IMR-90 (cell line): ENCODE data around the gene DCUN1D4. TPM values are rescaled to one million over a fixed set of nuclear protein-coding genes. Genes with fewer than 3 reads are reported as not detected.

Experiments
- ATAC-seq: fragments of 200-7000 bp; cut with Tn5 transposase; 2 replicates; pipeline ENCODE4 v1.9.1; 2020; ENCODE audit warnings: low read depth, mild to moderate bottlenecking, moderate library complexity
- BruUV-seq: library from RNA; stranded (reverse); fragments of 400-500 nt; replicated peaks from 2 replicates; lab custom pipeline; 2021; lab: Mats Ljungman, UMichigan
- CTCF ChIA-PET: fragments of 300-600 bp; formaldehyde crosslinking; extraction: SDS; loops from one replicate; lab custom pipeline; 2021; ENCODE audit warnings: antibody characterized with exemption; lab: Yijun Ruan, JAX
- POLR2A ChIA-PET: fragments of 300-600 bp; sonication (Branson Sonifier 250); formaldehyde crosslinking; loops from one replicate; lab custom pipeline; 2022; ENCODE audit warnings: antibody characterized with exemption; ENCODE audit not compliant: unreplicated experiment; lab: Charles Lee
- DNase-seq: peaks from one replicate; pipeline ENCODE4 v3.0.0; 2013
- H2AFZ ChIP-seq: replicated peaks from 2 replicates; pipeline ENCODE3; 2013; ENCODE audit warnings: low read length, mild to moderate bottlenecking; ENCODE audit not compliant: poor library complexity
- H2AK5ac ChIP-seq: 2 replicates; pipeline ENCODE4 v1.6.1; 2013; ENCODE audit warnings: low read depth, low read length, inconsistent platforms
- H2AK9ac ChIP-seq: replicated peaks from 2 replicates; pipeline ENCODE3; 2013; ENCODE audit warnings: mild to moderate bottlenecking, low read depth, low read length, moderate library complexity; ENCODE audit not compliant: poor library complexity
- H2BK120ac ChIP-seq: 2 replicates; pipeline ENCODE4 v1.6.1; 2013; ENCODE audit warnings: low read depth, low read length, inconsistent platforms
- H2BK15ac ChIP-seq: 3 replicates; pipeline ENCODE4 v1.6.1; 2013; ENCODE audit warnings: low read depth, low read length, inconsistent platforms
- H2BK20ac ChIP-seq: 2 replicates; pipeline ENCODE4 v1.6.1; 2013; ENCODE audit warnings: low read depth, mild to moderate bottlenecking, inconsistent platforms, low read length, moderate library complexity
- H2BK5ac ChIP-seq: 2 replicates; pipeline ENCODE4 v1.6.1; 2013; ENCODE audit warnings: mild to moderate bottlenecking, low read depth, low read length, inconsistent platforms; ENCODE audit not compliant: poor library complexity, severe bottlenecking
- H3K14ac ChIP-seq: replicated peaks from 2 replicates; pipeline ENCODE4 v1.6.1; 2013; ENCODE audit warnings: low read depth, low read length, inconsistent platforms
- H3K18ac ChIP-seq: 2 replicates; pipeline ENCODE4 v1.6.1; 2013; ENCODE audit warnings: low read depth, low read length, control low read depth
- H3K23ac ChIP-seq: 2 replicates; pipeline ENCODE4 v1.6.1; 2013; ENCODE audit warnings: low read depth, low read length, inconsistent platforms
- H3K27ac ChIP-seq: 2 replicates; pipeline ENCODE4 v1.5.1; 2013; ENCODE audit warnings: mild to moderate bottlenecking, control low read depth, low read length; ENCODE audit not compliant: insufficient read depth
- H3K27me3 ChIP-seq: 2 replicates; pipeline ENCODE4 v1.6.1; 2013; ENCODE audit warnings: low read length; ENCODE audit not compliant: control insufficient read depth, insufficient read depth
- H3K36me3 ChIP-seq: 2 replicates; pipeline ENCODE4 v1.6.1; 2013; ENCODE audit warnings: low read length, mixed read lengths; ENCODE audit not compliant: control insufficient read depth, insufficient read depth
- H3K4ac ChIP-seq: 2 replicates; pipeline ENCODE4 v1.6.1; 2013; ENCODE audit warnings: low read depth, low read length, inconsistent platforms
- H3K4me1 ChIP-seq: 2 replicates; pipeline ENCODE4 v1.6.1; 2013; ENCODE audit warnings: low read length, mixed read lengths; ENCODE audit not compliant: control insufficient read depth, insufficient read depth
- H3K4me2 ChIP-seq: 2 replicates; pipeline ENCODE4 v1.6.1; 2013; ENCODE audit warnings: low read depth, mild to moderate bottlenecking, control low read depth, low read length, moderate library complexity
- H3K4me3 ChIP-seq: 2 replicates; pipeline ENCODE4 v1.5.1; 2013; ENCODE audit warnings: low read depth, mild to moderate bottlenecking, control low read depth, low read length, moderate library complexity; ENCODE audit not compliant: insufficient read depth
- H3K56ac ChIP-seq: 2 replicates; pipeline ENCODE4 v1.6.1; 2013; ENCODE audit warnings: low read length, inconsistent platforms; ENCODE audit not compliant: insufficient read depth; ENCODE audit errors: extremely low read depth
- H3K79me1 ChIP-seq, 2 experiments: 2 replicates each; pipeline ENCODE4 v1.6.1; 2013; ENCODE audit warnings: low read length in 2 of 2, inconsistent platforms in 1 of 2, low read depth in 1 of 2
- H3K9ac ChIP-seq: 2 replicates; pipeline ENCODE4 v1.6.1; 2013; ENCODE audit warnings: low read depth, low read length, control low read depth
- H3K9me1 ChIP-seq: 2 replicates; pipeline ENCODE4 v1.6.1; 2013; ENCODE audit warnings: low read length, inconsistent platforms; ENCODE audit not compliant: insufficient read depth
- H3K9me3 ChIP-seq: 2 replicates; pipeline ENCODE4 v1.6.1; 2013; ENCODE audit warnings: low read length; ENCODE audit not compliant: control insufficient read depth, insufficient read depth
- H4K20me1 ChIP-seq: 2 replicates; pipeline ENCODE4 v1.6.1; 2013; ENCODE audit warnings: low read length, inconsistent platforms; ENCODE audit not compliant: insufficient read depth
- H4K5ac ChIP-seq: 2 replicates; pipeline ENCODE4 v1.6.1; 2013; ENCODE audit warnings: mild to moderate bottlenecking, low read depth, low read length, control low read depth
- H4K8ac ChIP-seq, 2 experiments: 2 replicates each; pipeline ENCODE4 v1.6.1; 2013; ENCODE audit warnings: low read depth in 2 of 2, low read length in 2 of 2, control low read depth in 1 of 2, inconsistent platforms in 1 of 2
- H4K91ac ChIP-seq: 2 replicates; pipeline ENCODE4 v1.6.1; 2013; ENCODE audit warnings: low read depth, low read length, inconsistent platforms; ENCODE audit not compliant: insufficient read depth
- CEBPB ChIP-seq: IDR thresholded peaks from 2 replicates; pipeline ENCODE4 v1.6.1; 2012; ENCODE audit warnings: low read depth, low read length, improper control_type of control experiment
- RAD21 ChIP-seq: IDR thresholded peaks from 2 replicates; pipeline ENCODE4 v1.6.1; 2012; ENCODE audit warnings: low read length, improper control_type of control experiment
- WGBS, 2 experiments: methylation state at CpG; one replicate each; pipeline versions ENCODE4 v1.1.5 to v1.1.7; 2013; ENCODE audit warnings: missing lambda C conversion rate in 2 of 2; ENCODE audit not compliant: insufficient read length in 1 of 2; ENCODE audit errors: extremely low coverage in 2 of 2; 5-methylcytosine and 5-hydroxymethylcytosine counted together
- dilution Hi-C: fragments of 300-500 bp; cut with HindIII; formaldehyde crosslinking; loops from one replicate; pipeline ENCODE4 v1.14.3; 2018; ENCODE audit warnings: low sequenced_read_pairs; ENCODE audit not compliant: unreplicated experiment
- in situ Hi-C: fragments of 300-500 bp; cut with MboI; formaldehyde crosslinking; loops from 3 replicates; pipeline ENCODE4 v1.14.3; 2019; ENCODE audit warnings: low sequenced_read_pairs, inconsistent platforms, mixed read lengths
- intact Hi-C: fragments of 100-400 bp; cut with micrococcal nuclease; formaldehyde crosslinking; loops from 2 replicates; pipeline ENCODE4 v1.10.0; 2022
- polyA plus RNA-seq, 3 experiments: library from polyadenylated mRNA; depleted of rRNA; stranded (reverse); fragments of >200 nt; gene quantifications; 2 replicates each; pipeline ENCODE4 v1.2.3, GENCODE V29; 2012; ENCODE audit warnings: low replicate concordance in 1 of 3
- total RNA-seq: library from RNA; depleted of rRNA; stranded (reverse); fragments of >200 nt; gene quantifications from 2 replicates; pipeline ENCODE4 v1.2.3, GENCODE V29; 2012

Gene DCUN1D4
- total and polyA plus RNA-seq, 2 of the 4 experiments (the other 2 are of a cell fraction), result 31.0 to 44.3 TPM

- H2BK20ac ChIP-seq, result no peak overlapping the region
- ChIA-PET POLR2A (no interaction called here), CTCF (no interaction called here)
- TF ChIP-seq RAD21 (no peak), CEBPB (peak; percentile 5; the same call in 1 of the 2 replicates)
- no peak overlapping the region for H3K56ac ChIP-seq
- H2BK15ac ChIP-seq, result no peak overlapping the region
- in situ Hi-C loops, result no loop called here
- BruUV-seq, result no TSS peak
- H3K9me1 ChIP-seq, result no peaks in the 10 kb centered on the region
- H3K9ac ChIP-seq, result no peak overlapping the region
- DNase-seq (peak; percentile 37), ATAC-seq (no peak)
- H4K5ac ChIP-seq, result no peak overlapping the region
- H3K23ac ChIP-seq, result no peak overlapping the region
- H3K4me3 ChIP-seq, result no peak overlapping the region
- H3K4me2 ChIP-seq, result no peak overlapping the region
- H3K9me3 ChIP-seq, result no peaks in the 10 kb centered on the region
- H2AK9ac ChIP-seq, result no peak overlapping the region
- H2BK5ac ChIP-seq, result no peak overlapping the region
- H3K36me3 ChIP-seq, result no peaks in the 10 kb centered on the region
- H2AFZ ChIP-seq, result no peak overlapping the region
- H3K27me3 ChIP-seq, result no peaks in the 10 kb centered on the region
- no CpG with 5 or more reads among the region's 4 CpGs for WGBS, 2 experiments
- no peak overlapping the region for H2AK5ac ChIP-seq
- intact Hi-C loops, result loop anchor here (5.0 kb wide), 1 partner anchor 197 kb away; the partner anchor contains the start of gene SGCB
- no peak overlapping the region for H4K91ac ChIP-seq
- peaks cover 3% of the 10 kb centered on the region; the same call in 1 of the 2 replicates for H3K4me1 ChIP-seq
- no peak overlapping the region for H3K27ac ChIP-seq
- H4K20me1 ChIP-seq, result peaks cover 8% of the 10 kb centered on the region
- no peak overlapping the region for H3K4ac ChIP-seq
- H3K14ac ChIP-seq, result no peak overlapping the region
- H4K8ac ChIP-seq, result no peak overlapping the region
- H3K18ac ChIP-seq, result no peak overlapping the region
- H3K79me1 ChIP-seq, result peaks cover 6 to 8% of the 10 kb centered on the region in 2 experiments; a peak in 3 of 4 replicates
- no peak overlapping the region for H2BK120ac ChIP-seq
- dilution Hi-C loops, result no loop called here
Observed at GRCh38 chr4:51840781-51841180, 2.2 kb upstream of the DCUN1D4 start.
